Measurements from ENCODE around the gene MMP8.

The MMP8 gene

GRCh38 chr11:102727890-102728289 lies 3.1 kb upstream of the MMP8 start:
- H3K27ac ChIP-seq (ENCODE audit: low read depth, low read length, poor library complexity, severe bottlenecking) = no peak overlapping the region
- no peak overlapping the region for H2AFZ ChIP-seq (ENCODE audit: low read length)
- H3K27me3 ChIP-seq (ENCODE audit: insufficient read depth, low read length) = no peaks in the 10 kb centered on the region; the same call in 1 of the 2 replicates
- H4K20me1 ChIP-seq (ENCODE audit: insufficient read depth, low read length) = no peaks in the 10 kb centered on the region
- H3K9ac ChIP-seq (ENCODE audit: low read length) = no peak overlapping the region
- H3K4me3 ChIP-seq (ENCODE audit: low read depth, low read length, poor library complexity, severe bottlenecking) = no peak overlapping the region
- no peaks in the 10 kb centered on the region for H3K9me3 ChIP-seq (ENCODE audit: low read length)
- H3K9me2 ChIP-seq (ENCODE audit: low read depth, low read length) = no peaks in the 10 kb centered on the region
- H3K4me2 ChIP-seq (ENCODE audit: low read length) = no peak overlapping the region
- H3K79me2 ChIP-seq (ENCODE audit: insufficient read depth, low read length) = no peaks in the 10 kb centered on the region
- H3F3A ChIP-seq (ENCODE audit: insufficient read depth, low read length) = no peaks in the 10 kb centered on the region
- TF ChIP-seq CTCF (IDR thresholded peaks at IDR 0.05; ENCODE audit: low read length) = no peak
- TF ChIP-seq EZH2 (IDR thresholded peaks at IDR 0.05; ENCODE audit: borderline replicate concordance, low read length) = no peak
- no peaks in the 10 kb centered on the region for H3K4me1 ChIP-seq (ENCODE audit: insufficient read depth, low read length, severe bottlenecking)
- no peaks in the 10 kb centered on the region for H3K36me3 ChIP-seq (ENCODE audit: insufficient read depth, low read length)

GRCh38 chr11:102722821-102723220 lies 1.9 kb downstream of the MMP8 start:
- H3K4me3 ChIP-seq (ENCODE audit: low read depth, low read length, poor library complexity, severe bottlenecking) = no peak overlapping the region
- H2AFZ ChIP-seq (ENCODE audit: low read length) = no peak overlapping the region
- no peak overlapping the region for H3K4me2 ChIP-seq (ENCODE audit: low read length)
- no peaks in the 10 kb centered on the region for H3K9me3 ChIP-seq (ENCODE audit: low read length)
- H3K9ac ChIP-seq (ENCODE audit: low read length) = no peak overlapping the region
- H3K9me2 ChIP-seq (ENCODE audit: low read depth, low read length) = no peaks in the 10 kb centered on the region
- H3K36me3 ChIP-seq (ENCODE audit: insufficient read depth, low read length) = no peaks in the 10 kb centered on the region
- no peaks in the 10 kb centered on the region for H3K4me1 ChIP-seq (ENCODE audit: insufficient read depth, low read length, severe bottlenecking)
- no peaks in the 10 kb centered on the region for H4K20me1 ChIP-seq (ENCODE audit: insufficient read depth, low read length)
- H3K27ac ChIP-seq (ENCODE audit: low read depth, low read length, poor library complexity, severe bottlenecking) = no peak overlapping the region
- H3K27me3 ChIP-seq (ENCODE audit: insufficient read depth, low read length) = no peaks in the 10 kb centered on the region; the same call in 1 of the 2 replicates
- H3K79me2 ChIP-seq (ENCODE audit: insufficient read depth, low read length) = no peaks in the 10 kb centered on the region
- H3F3A ChIP-seq (ENCODE audit: insufficient read depth, low read length) = no peaks in the 10 kb centered on the region
- no peak for TF ChIP-seq CTCF (IDR thresholded peaks at IDR 0.05; ENCODE audit: low read length)
- TF ChIP-seq EZH2 (IDR thresholded peaks at IDR 0.05; ENCODE audit: borderline replicate concordance, low read length) = no peak

- H3K9ac ChIP-seq (ENCODE audit: low read length) = no peak overlapping the region
- H3K9me2 ChIP-seq (ENCODE audit: low read depth, low read length) = no peaks in the 10 kb centered on the region
- no peaks in the 10 kb centered on the region for H3K79me2 ChIP-seq (ENCODE audit: insufficient read depth, low read length)
- no peak overlapping the region for H2AFZ ChIP-seq (ENCODE audit: low read length)
- H3K9me3 ChIP-seq (ENCODE audit: low read length) = no peaks in the 10 kb centered on the region
- no peak overlapping the region for H3K27ac ChIP-seq (ENCODE audit: low read depth, low read length, poor library complexity, severe bottlenecking)
- H3K27me3 ChIP-seq (ENCODE audit: insufficient read depth, low read length) = no peaks in the 10 kb centered on the region
- H3K4me2 ChIP-seq (ENCODE audit: low read length) = no peak overlapping the region
- H3K4me1 ChIP-seq (ENCODE audit: insufficient read depth, low read length, severe bottlenecking) = no peaks in the 10 kb centered on the region
- H3K36me3 ChIP-seq (ENCODE audit: insufficient read depth, low read length) = no peaks in the 10 kb centered on the region
- no peaks in the 10 kb centered on the region for H4K20me1 ChIP-seq (ENCODE audit: insufficient read depth, low read length)
- no peak overlapping the region for H3K4me3 ChIP-seq (ENCODE audit: low read depth, low read length, poor library complexity, severe bottlenecking)
- TF ChIP-seq EZH2 (IDR thresholded peaks at IDR 0.05; ENCODE audit: borderline replicate concordance, low read length) = no peak
- TF ChIP-seq CTCF (IDR thresholded peaks at IDR 0.05; ENCODE audit: low read length) = no peak
- no peaks in the 10 kb centered on the region for H3F3A ChIP-seq (ENCODE audit: insufficient read depth, low read length)
These were observed 5.0 kb downstream of the MMP8 start for GRCh38 chr11:102719620-102720277.
